Measurements from ENCODE around the gene PDE6B. TPM values are rescaled to one million over a fixed set of nuclear protein-coding genes. Genes with fewer than 3 reads are reported as not detected.

Gene PDE6B
- total RNA-seq, 1 donor from 2014 or later, result 5.5 TPM

DNA sequence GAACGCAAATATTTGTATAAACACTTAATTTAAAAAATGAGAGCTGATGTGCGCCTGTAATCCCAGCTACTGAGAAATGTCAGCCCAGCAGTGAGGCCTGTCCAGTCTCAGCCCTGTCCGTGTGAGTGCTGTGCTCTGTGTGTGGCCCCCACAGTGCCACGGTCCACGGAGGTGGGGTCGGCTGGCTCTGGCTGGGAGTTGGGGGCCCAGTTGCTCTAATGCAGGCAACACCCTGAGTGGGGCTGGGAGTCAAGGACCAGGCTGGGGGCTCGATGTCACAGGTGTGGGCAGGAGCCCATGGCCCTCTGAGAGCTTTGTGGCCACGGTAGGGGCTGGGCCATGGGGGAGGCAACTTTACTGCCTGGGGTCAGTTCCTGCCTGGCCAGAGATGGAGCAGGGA is 93.1 kb downstream of the PDE6B start:
- DNase-seq, result no peak
- peaks cover 7% of the 10 kb centered on the region for H3K4me1 ChIP-seq
- no peak for ATAC-seq
- H3K4me3 ChIP-seq, result no peak overlapping the region
- intact Hi-C loops (cut with DNase I), result no loop called here
- no peaks in the 10 kb centered on the region for H3K27me3 ChIP-seq (ENCODE audit: low read depth)
- H3K36me3 ChIP-seq, result peaks cover 16% of the 10 kb centered on the region
- TF ChIP-seq, protein P1, sequence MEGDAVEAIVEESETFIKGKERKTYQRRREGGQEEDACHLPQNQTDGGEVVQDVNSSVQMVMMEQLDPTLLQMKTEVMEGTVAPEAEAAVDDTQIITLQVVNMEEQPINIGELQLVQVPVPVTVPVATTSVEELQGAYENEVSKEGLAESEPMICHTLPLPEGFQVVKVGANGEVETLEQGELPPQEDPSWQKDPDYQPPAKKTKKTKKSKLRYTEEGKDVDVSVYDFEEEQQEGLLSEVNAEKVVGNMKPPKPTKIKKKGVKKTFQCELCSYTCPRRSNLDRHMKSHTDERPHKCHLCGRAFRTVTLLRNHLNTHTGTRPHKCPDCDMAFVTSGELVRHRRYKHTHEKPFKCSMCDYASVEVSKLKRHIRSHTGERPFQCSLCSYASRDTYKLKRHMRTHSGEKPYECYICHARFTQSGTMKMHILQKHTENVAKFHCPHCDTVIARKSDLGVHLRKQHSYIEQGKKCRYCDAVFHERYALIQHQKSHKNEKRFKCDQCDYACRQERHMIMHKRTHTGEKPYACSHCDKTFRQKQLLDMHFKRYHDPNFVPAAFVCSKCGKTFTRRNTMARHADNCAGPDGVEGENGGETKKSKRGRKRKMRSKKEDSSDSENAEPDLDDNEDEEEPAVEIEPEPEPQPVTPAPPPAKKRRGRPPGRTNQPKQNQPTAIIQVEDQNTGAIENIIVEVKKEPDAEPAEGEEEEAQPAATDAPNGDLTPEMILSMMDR (IDR thresholded peaks at IDR 0.05), result no peak
- no peak overlapping the region for H3K27ac ChIP-seq
- no peaks in the 10 kb centered on the region for H3K9me3 ChIP-seq

Other genes with a start within 250 kb of the PDE6B start
- gene ZNF721, start 126.4 kb upstream of the PDE6B start, total RNA-seq, result 29.4 TPM
- gene PIGG, start 126.4 kb upstream of the PDE6B start, total RNA-seq, result 53.4 TPM
- gene TMEM271, start 49.3 kb upstream of the PDE6B start, total RNA-seq, result not detected
- gene ATP5ME, start 48.7 kb downstream of the PDE6B start, total RNA-seq, result 173 TPM
- gene MYL5, start 49.0 kb downstream of the PDE6B start, total RNA-seq, result 9.7 TPM
- gene SLC49A3, start 63.6 kb downstream of the PDE6B start, total RNA-seq, result 31.5 TPM
- gene PCGF3, start 80.3 kb downstream of the PDE6B start, total RNA-seq, result 44.8 TPM
- gene CPLX1, start 200.6 kb downstream of the PDE6B start, total RNA-seq, result 3.9 TPM

All from lower lobe of right lung (tissue), 2 donors.